Karpas-422 (cell line): ENCODE results near the gene NFE2L2. TPM values are rescaled to one million over a fixed set of nuclear protein-coding genes. Genes with fewer than 3 reads are reported as not detected.
A peak's percentile ranks its signal among the peaks of the same experiment; 100 is the strongest.

ENCODE experiments used
- DNase-seq: peaks from one replicate; pipeline ENCODE4 v3.0.0-alpha.2; 2015
- H2AFZ ChIP-seq: fragments of 200-600 bp; sonication (generic); 2 replicates; pipeline ENCODE4 v1.6.1; 2014; ENCODE audit warnings: antibody characterized with exemption, low read length, mixed read lengths
- H3K27ac ChIP-seq: fragments of 200-600 bp; sonication (generic); 2 replicates; pipeline ENCODE4 v1.5.1; 2014; ENCODE audit warnings: mild to moderate bottlenecking, low read length, moderate library complexity
- H3K27me3 ChIP-seq: fragments of 200-600 bp; sonication (generic); 2 replicates; pipeline ENCODE4 v1.6.1; 2014; ENCODE audit warnings: low read length, mixed read lengths
- H3K36me3 ChIP-seq: fragments of 200-600 bp; sonication (generic); 2 replicates; pipeline ENCODE4 v1.6.1; 2014; ENCODE audit warnings: low read length, mixed read lengths; ENCODE audit not compliant: insufficient read depth
- H3K4me1 ChIP-seq: fragments of 200-600 bp; sonication (generic); 2 replicates; pipeline ENCODE4 v1.6.1; 2014; ENCODE audit warnings: mild to moderate bottlenecking, low read length, mixed read lengths
- H3K4me2 ChIP-seq: fragments of 200-600 bp; sonication (generic); 2 replicates; pipeline ENCODE4 v1.6.1; 2014; ENCODE audit warnings: low read length, low read depth, mild to moderate bottlenecking; ENCODE audit not compliant: poor library complexity, severe bottlenecking
- H3K4me3 ChIP-seq: fragments of 200-600 bp; sonication (generic); 2 replicates; pipeline ENCODE4 v1.5.1; 2014; ENCODE audit warnings: mild to moderate bottlenecking, antibody characterized with exemption, low read length, mixed read lengths
- H3K79me2 ChIP-seq: fragments of 200-600 bp; sonication (generic); 2 replicates; pipeline ENCODE4 v1.6.1; 2014; ENCODE audit warnings: mild to moderate bottlenecking, low read length, mixed read lengths
- H3K9ac ChIP-seq: fragments of 200-600 bp; sonication (generic); 2 replicates; pipeline ENCODE4 v1.6.0; 2014; ENCODE audit warnings: low read length
- H3K9me2 ChIP-seq: fragments of 200-600 bp; sonication (generic), shearing (Covaris generic); replicated peaks from 2 replicates; pipeline ENCODE4 v1.6.0; 2014; ENCODE audit warnings: mild to moderate bottlenecking, low read length, moderate library complexity; ENCODE audit not compliant: insufficient read depth
- H3K9me3 ChIP-seq: fragments of 300-700, 200-600 bp; sonication (generic); 2 replicates; pipeline ENCODE4 v1.6.1; 2014; ENCODE audit warnings: low read length, mixed read lengths
- H4K20me1 ChIP-seq: fragments of 200-600 bp; sonication (generic); 2 replicates; pipeline ENCODE4 v1.6.1; 2014; ENCODE audit warnings: mild to moderate bottlenecking, antibody characterized with exemption, low read length, low read depth; ENCODE audit not compliant: insufficient read depth
- total RNA-seq: library from RNA; depleted of rRNA; stranded (reverse); fragments of >200 nt; shearing (Covaris generic); gene quantifications from 2 replicates; pipeline ENCODE4 v1.2.3, GENCODE V29; 2014; ENCODE audit warnings: low replicate concordance

NFE2L2 gene
- total RNA-seq, 1 experiment from 2014 or later: 66.7 TPM

DNA sequence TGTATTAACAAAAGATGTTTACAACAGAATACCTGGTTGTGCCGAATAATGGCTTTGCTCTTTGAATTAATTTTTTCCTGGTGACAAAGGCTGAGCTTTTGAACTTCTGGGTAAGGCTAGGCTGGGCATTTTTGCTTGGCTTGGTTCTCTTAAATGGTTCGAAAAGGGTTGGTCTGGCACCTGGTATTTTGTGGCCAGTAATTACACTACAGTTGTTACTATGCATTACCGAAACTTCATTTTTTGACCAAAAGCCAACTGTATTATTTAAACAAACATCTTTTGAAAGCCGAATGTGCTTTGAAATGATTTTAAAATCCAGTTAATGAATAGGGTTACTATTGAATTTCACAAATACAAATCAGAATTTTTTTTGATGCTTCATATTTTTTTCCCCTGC, 19.4 kb upstream of the NFE2L2 start:
- Histone ChIP-seq H3K9ac (no peak overlapping the region), H3K4me1 (peaks cover 10% of the 10 kb centered on the region), H3K9me2 (no peaks in the 10 kb centered on the region), H3K79me2 (no peaks in the 10 kb centered on the region), H3K4me2 (no peak overlapping the region), H3K27ac (no peak overlapping the region), H3K4me3 (no peak overlapping the region), H3K36me3 (no peaks in the 10 kb centered on the region), H4K20me1 (no peaks in the 10 kb centered on the region), H3K27me3 (no peaks in the 10 kb centered on the region), H2AFZ (no peak overlapping the region), H3K9me3 (no peaks in the 10 kb centered on the region)
- no peak for DNase-seq

DNA sequence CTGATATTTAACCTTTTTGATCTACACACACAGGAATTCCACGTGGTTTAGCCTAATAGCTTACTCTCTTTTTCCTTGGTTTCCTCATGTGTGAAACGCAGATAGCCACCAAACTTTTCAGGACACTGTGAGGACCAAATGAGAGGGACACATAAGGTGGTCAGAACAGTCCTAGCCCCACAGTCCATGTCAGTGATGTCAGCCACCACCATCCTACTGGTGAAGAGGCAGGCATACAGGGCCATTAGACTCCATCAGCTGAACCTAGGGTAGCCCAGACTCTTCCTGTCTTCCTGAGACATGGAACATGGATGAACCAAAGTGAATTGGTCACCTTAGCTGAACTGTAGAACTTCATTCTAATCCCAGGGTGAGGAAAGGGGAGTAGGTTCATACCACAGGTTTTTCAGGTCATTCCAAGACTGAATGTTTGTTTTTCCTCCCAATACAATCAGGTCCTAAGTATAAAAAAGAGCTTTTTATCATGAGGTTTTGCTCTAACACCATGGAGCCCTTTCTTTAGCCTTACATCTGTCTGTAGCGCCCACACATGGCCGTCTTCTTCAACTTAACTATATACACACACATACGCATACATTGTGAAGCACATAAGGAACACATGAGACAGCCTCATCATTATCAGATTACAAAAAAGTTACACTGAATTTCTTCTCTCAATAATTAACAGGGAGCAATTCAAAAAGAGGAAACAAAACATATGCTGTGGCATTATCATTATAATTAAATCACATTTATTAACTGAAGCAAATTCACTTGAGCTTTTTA, 18.5 kb upstream of the NFE2L2 start:
- peaks cover 10% of the 10 kb centered on the region for H3K4me1 ChIP-seq
- no peak overlapping the region for H2AFZ ChIP-seq
- DNase-seq: no peak
- H4K20me1 ChIP-seq: no peaks in the 10 kb centered on the region
- no peaks in the 10 kb centered on the region for H3K79me2 ChIP-seq
- no peak overlapping the region for H3K27ac ChIP-seq
- H3K9me2 ChIP-seq: no peaks in the 10 kb centered on the region
- no peaks in the 10 kb centered on the region for H3K27me3 ChIP-seq
- no peaks in the 10 kb centered on the region for H3K9me3 ChIP-seq
- H3K4me2 ChIP-seq: no peak overlapping the region
- no peaks in the 10 kb centered on the region for H3K36me3 ChIP-seq
- H3K4me3 ChIP-seq: no peak overlapping the region
- no peak overlapping the region for H3K9ac ChIP-seq

DNA sequence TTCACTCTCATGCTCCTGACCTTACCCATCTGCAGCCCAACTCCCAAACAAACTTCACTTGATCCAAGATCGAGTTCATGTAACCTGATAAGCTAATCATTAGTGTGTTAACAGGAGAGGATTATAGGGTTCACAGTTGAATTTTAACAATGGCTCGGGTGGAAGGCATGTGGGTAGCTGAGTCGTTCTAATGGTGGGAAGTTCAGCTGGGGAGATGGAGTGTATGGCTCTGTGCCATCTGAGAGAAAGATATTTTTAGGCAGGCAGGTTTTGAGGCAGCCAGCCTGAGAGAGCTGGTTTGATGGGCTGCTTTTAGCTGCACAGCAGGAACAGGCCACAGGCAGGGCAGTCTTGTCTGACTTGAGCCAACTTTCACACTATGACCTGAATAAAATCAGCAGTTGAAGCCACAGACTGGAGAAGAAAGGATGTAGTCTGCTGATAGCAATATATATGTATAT, 17.7 kb upstream of the NFE2L2 start:
- Histone ChIP-seq H3K4me2 (no peak overlapping the region), H3K27ac (no peak overlapping the region), H3K9me2 (no peaks in the 10 kb centered on the region), H3K4me1 (peaks cover 6% of the 10 kb centered on the region), H2AFZ (no peak overlapping the region), H3K36me3 (no peaks in the 10 kb centered on the region), H3K27me3 (no peaks in the 10 kb centered on the region), H3K79me2 (no peaks in the 10 kb centered on the region), H3K9ac (no peak overlapping the region), H4K20me1 (no peaks in the 10 kb centered on the region), H3K9me3 (no peaks in the 10 kb centered on the region), H3K4me3 (no peak overlapping the region)
- no peak for DNase-seq

DNA sequence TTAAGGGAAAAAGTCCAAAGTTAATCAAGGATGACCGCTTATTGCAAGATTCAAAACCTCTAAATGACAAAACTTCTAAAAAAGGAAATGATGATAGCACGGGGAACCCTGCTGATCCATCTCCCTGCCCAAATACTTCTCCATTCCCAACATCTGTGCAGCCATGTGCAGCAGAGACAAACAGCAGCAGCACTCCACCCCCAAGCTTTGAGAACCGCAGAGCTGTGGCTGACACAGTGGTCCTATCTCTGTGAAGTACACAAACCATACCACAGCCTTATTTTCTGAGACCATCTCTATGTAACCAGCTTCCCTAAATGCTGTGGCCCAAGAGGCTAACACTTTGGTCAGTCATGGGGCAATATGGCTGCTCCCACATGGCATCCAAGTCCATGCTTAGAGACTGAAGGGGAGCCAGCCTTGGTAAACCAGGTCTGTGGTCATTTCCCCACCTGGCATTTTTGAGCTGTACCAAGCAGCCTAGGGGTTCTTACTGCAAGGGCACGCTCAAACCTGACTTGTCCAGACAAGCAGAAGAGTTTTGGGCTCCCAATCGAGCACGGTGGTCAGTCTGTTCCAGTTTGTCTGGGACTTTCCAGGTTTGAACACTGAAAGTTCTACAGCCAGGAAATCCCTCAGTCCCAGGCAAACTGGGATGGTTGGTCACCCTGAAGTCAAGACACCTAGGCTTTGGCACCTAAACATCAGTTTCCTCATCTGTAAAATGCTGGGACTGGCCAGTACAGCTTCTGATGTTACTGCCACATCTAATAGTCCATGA, 17.1 kb upstream of the NFE2L2 start:
- Histone ChIP-seq H3K9me3 (no peaks in the 10 kb centered on the region), H2AFZ (no peak overlapping the region)

DNA sequence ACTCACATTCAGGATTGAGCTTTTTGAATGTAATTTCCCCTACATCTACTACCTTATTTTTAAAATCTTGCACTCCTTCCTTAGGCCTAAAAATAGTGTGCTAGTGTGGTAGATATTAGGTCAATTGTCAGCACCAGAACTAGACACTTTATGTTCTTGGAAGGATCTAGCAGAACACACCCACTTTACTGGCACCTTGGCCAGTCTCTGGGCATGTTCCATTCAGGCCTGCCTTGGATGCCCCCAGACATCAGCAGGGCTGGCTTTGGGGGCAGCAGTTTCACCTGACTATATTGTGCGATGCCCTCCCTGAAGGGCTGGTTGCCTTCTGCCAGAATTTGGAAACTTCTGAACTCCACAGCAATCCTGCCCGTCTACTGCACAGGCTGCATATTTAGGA, 15.3 kb upstream of the NFE2L2 start:
- H3K36me3 ChIP-seq: no peaks in the 10 kb centered on the region
- H3K9me2 ChIP-seq: no peaks in the 10 kb centered on the region
- H3K4me1 ChIP-seq: peaks cover 17% of the 10 kb centered on the region
- no peaks in the 10 kb centered on the region for H3K79me2 ChIP-seq
- H3K4me3 ChIP-seq: no peak overlapping the region
- DNase-seq: no peak
- no peaks in the 10 kb centered on the region for H3K27me3 ChIP-seq
- no peaks in the 10 kb centered on the region for H3K9me3 ChIP-seq
- no peaks in the 10 kb centered on the region for H4K20me1 ChIP-seq
- H2AFZ ChIP-seq: no peak overlapping the region
- no peak overlapping the region for H3K4me2 ChIP-seq
- no peak overlapping the region for H3K9ac ChIP-seq
- no peak overlapping the region for H3K27ac ChIP-seq

More for the DNA sequence above, 17.1 kb upstream of the NFE2L2 start:
- Histone ChIP-seq H3K27ac (no peak overlapping the region), H3K9ac (no peak overlapping the region), H3K36me3 (no peaks in the 10 kb centered on the region), H3K79me2 (no peaks in the 10 kb centered on the region), H3K4me3 (no peak overlapping the region), H3K4me2 (no peak overlapping the region), H3K4me1 (peaks cover 10% of the 10 kb centered on the region), H4K20me1 (no peaks in the 10 kb centered on the region), H3K27me3 (no peaks in the 10 kb centered on the region), H3K9me2 (no peaks in the 10 kb centered on the region)
- no peak for DNase-seq

DNA sequence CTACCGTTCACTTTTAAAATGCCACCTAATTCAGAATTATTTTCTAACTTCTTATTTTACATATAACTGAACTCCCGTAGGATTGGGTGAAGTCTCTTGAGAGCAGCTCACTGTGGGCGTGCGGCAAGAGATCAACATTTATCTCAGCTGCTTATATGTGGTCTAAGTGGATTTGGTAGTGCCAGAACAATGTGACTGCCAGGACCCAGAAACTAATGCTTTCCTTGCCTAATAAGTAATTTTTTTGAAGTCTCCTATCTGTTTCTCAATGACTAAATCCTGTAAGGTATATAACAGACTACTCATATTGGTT, 11.2 kb upstream of the NFE2L2 start:
- H4K20me1 ChIP-seq: no peaks in the 10 kb centered on the region
- peak overlapping the region; percentile 4; the same call in 1 of the 2 replicates for H3K9ac ChIP-seq
- peak overlapping the region; percentile 26 for H3K4me2 ChIP-seq
- no peaks in the 10 kb centered on the region for H3K9me2 ChIP-seq
- no peak overlapping the region for H3K27ac ChIP-seq
- no peak for DNase-seq
- H3K4me3 ChIP-seq: no peak overlapping the region
- H3K36me3 ChIP-seq: no peaks in the 10 kb centered on the region
- no peaks in the 10 kb centered on the region for H3K79me2 ChIP-seq
- no peak overlapping the region for H2AFZ ChIP-seq
- peaks cover 16% of the 10 kb centered on the region for H3K4me1 ChIP-seq
- H3K9me3 ChIP-seq: no peaks in the 10 kb centered on the region
- H3K27me3 ChIP-seq: no peaks in the 10 kb centered on the region

DNA sequence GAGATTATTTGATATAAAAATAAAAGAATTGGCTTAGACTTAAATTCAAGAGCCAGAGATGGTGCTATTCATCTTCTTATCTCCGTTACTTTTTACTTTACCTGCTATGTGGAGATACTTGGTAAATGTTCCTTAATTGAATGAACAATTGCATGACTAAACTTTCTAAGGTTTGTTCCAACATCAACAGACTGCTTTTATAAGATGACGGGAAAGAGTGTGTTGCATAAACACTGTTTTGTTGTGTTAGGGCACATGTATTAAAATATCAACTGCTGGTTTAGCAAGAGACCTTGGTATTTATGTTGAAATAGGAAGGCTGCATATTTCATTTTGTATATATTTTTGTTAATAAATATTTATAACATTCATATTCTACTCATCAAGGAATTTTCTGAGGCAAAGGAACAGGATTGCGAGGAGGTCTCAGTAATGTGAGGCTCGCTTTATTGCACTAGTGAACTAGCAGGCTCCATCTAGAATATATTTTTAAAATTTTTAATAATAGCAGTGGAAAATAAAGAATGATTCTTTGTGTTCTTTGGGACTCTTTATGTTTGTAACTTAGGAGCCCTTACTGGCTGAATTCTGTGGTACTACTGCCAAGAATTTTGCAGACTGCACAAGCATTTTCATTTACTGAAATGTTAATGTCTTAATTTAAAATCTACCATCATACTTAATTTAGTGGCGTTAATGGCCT, 10.7 kb upstream of the NFE2L2 start:
- Histone ChIP-seq H3K36me3 (no peaks in the 10 kb centered on the region), H3K27ac (no peak overlapping the region), H3K27me3 (no peaks in the 10 kb centered on the region), H3K9me2 (no peaks in the 10 kb centered on the region), H3K4me3 (no peak overlapping the region), H3K9me3 (no peaks in the 10 kb centered on the region), H3K4me1 (peaks cover 16% of the 10 kb centered on the region), H3K9ac (peak overlapping the region; percentile 4; the same call in 1 of the 2 replicates), H4K20me1 (no peaks in the 10 kb centered on the region), H3K4me2 (peak overlapping the region; percentile 26), H3K79me2 (no peaks in the 10 kb centered on the region), H2AFZ (no peak overlapping the region)
- DNase-seq: no peak

DNA sequence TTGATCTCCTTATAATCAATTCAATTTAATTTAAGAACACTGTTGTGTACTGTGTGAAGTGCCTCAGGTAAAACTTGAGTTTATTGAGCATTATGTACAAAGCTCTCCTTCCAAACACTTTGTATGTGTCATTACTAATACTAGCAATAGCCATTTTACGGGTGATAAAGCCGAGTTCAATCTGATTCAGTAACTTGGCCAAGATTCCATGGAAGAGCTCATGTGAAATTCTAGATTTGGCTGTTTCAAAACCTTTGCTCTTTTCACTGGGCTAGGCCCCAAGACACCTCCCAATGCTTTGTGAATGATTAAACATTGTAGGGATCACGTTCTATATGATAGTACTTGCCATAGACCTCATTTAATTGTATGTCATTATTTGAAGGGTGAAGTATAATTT, 8.9 kb upstream of the NFE2L2 start:
- Histone ChIP-seq H3K27ac (no peak overlapping the region), H3K4me3 (no peak overlapping the region), H2AFZ (peak overlapping the region; percentile 34), H3K9ac (no peak overlapping the region), H4K20me1 (no peaks in the 10 kb centered on the region), H3K4me1 (peaks cover 16% of the 10 kb centered on the region), H3K4me2 (no peak overlapping the region), H3K36me3 (no peaks in the 10 kb centered on the region), H3K9me2 (no peaks in the 10 kb centered on the region), H3K27me3 (no peaks in the 10 kb centered on the region), H3K9me3 (no peaks in the 10 kb centered on the region), H3K79me2 (no peaks in the 10 kb centered on the region)
- no peak for DNase-seq
